ENCODE data around the gene CHRNA3.
A peak's percentile ranks its signal among the peaks of the same experiment; 100 is the strongest.

DNA sequence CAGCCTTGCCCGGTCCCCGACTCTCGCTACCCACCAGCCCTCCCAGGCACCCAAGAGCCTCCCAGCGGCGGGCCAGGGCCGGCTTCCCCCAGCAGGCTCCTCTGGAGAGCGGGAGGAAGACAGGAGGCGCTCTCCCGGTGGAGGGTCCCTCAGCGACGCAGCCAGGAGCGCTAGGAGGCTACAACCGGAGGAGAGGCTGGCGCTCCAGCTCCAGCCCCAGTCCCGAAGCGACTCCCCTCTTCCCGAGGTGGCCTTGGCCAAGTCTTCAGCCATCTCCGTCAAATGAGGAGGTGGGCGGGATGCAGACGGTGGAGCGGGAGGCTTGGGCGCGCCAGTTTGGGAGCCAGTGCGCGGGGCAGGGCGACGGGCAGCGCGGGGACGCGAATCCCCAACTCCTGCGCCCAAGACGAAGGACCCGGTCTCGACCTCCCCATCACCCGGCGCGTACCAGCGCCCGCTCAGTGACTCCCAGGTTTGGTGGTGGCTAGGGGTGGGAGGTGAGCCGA is 722 bp downstream of the CHRNA3 start:
- TF ChIP-seq, protein P1, sequence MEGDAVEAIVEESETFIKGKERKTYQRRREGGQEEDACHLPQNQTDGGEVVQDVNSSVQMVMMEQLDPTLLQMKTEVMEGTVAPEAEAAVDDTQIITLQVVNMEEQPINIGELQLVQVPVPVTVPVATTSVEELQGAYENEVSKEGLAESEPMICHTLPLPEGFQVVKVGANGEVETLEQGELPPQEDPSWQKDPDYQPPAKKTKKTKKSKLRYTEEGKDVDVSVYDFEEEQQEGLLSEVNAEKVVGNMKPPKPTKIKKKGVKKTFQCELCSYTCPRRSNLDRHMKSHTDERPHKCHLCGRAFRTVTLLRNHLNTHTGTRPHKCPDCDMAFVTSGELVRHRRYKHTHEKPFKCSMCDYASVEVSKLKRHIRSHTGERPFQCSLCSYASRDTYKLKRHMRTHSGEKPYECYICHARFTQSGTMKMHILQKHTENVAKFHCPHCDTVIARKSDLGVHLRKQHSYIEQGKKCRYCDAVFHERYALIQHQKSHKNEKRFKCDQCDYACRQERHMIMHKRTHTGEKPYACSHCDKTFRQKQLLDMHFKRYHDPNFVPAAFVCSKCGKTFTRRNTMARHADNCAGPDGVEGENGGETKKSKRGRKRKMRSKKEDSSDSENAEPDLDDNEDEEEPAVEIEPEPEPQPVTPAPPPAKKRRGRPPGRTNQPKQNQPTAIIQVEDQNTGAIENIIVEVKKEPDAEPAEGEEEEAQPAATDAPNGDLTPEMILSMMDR (IDR thresholded peaks at IDR 0.05; ENCODE audit: poor library complexity): peak; percentile 51
- TF ChIP-seq EZH2phosphoT487 (IDR thresholded peaks at IDR 0.05; ENCODE audit: low read depth, severe bottlenecking, unreplicated experiment) (no peak), EZH2 (IDR thresholded peaks at IDR 0.05; ENCODE audit: borderline replicate concordance) (peak; percentile 66)
